AG04450 (cell line): ENCODE results near the gene SAAL1. TPM values are rescaled to one million over a fixed set of nuclear protein-coding genes. Genes with fewer than 3 reads are reported as not detected.
A peak's percentile ranks its signal among the peaks of the same experiment; 100 is the strongest.

Source experiments
- CTCF ChIA-PET: fragments of 300-600, 350-600 bp; formaldehyde crosslinking; extraction: SDS; loops from one replicate; lab custom pipeline; 2022; ENCODE audit warnings: antibody characterized with exemption, inconsistent platforms; lab: Charles Lee
- POLR2A ChIA-PET: fragments of 350-600 bp; formaldehyde crosslinking; extraction: SDS; loops from one replicate; lab custom pipeline; 2021; ENCODE audit warnings: antibody characterized with exemption, inconsistent platforms; lab: Yijun Ruan, JAX
- DNase-seq: peaks from one replicate; pipeline ENCODE4 v3.0.0-alpha.2; 2011; ENCODE audit warnings: low read depth, low spot score
- H3K27ac ChIP-seq: one replicate; pipeline ENCODE4 v1.5.1; 2012; ENCODE audit warnings: low read depth, low read length, control low read depth
- H3K27me3 ChIP-seq: one replicate; pipeline ENCODE4 v1.6.0; 2012; ENCODE audit warnings: low read length; ENCODE audit not compliant: control insufficient read depth, insufficient read depth
- H3K4me3 ChIP-seq: 2 replicates; pipeline ENCODE4 v1.5.1; 2011; ENCODE audit warnings: mild to moderate bottlenecking, low read depth, low read length, control low read depth
- H3K9me3 ChIP-seq: 2 replicates; pipeline ENCODE4 v1.5.1; 2012; ENCODE audit warnings: low read length; ENCODE audit not compliant: control insufficient read depth, insufficient read depth
- polyA plus RNA-seq: library from polyadenylated mRNA; depleted of rRNA; stranded (reverse); fragments of >200 nt; gene quantifications from 2 replicates; pipeline ENCODE4 v1.2.3, GENCODE V29; 2011
- TF ChIP-seq, protein P1 (sequence below): IDR thresholded peaks from 2 replicates; pipeline ENCODE4 v1.5.1; 2011; ENCODE audit warnings: low read depth, low read length, control low read depth, inconsistent platforms

The SAAL1 gene
- polyA plus RNA-seq, 1 experiment: 17.0 TPM

DNA sequence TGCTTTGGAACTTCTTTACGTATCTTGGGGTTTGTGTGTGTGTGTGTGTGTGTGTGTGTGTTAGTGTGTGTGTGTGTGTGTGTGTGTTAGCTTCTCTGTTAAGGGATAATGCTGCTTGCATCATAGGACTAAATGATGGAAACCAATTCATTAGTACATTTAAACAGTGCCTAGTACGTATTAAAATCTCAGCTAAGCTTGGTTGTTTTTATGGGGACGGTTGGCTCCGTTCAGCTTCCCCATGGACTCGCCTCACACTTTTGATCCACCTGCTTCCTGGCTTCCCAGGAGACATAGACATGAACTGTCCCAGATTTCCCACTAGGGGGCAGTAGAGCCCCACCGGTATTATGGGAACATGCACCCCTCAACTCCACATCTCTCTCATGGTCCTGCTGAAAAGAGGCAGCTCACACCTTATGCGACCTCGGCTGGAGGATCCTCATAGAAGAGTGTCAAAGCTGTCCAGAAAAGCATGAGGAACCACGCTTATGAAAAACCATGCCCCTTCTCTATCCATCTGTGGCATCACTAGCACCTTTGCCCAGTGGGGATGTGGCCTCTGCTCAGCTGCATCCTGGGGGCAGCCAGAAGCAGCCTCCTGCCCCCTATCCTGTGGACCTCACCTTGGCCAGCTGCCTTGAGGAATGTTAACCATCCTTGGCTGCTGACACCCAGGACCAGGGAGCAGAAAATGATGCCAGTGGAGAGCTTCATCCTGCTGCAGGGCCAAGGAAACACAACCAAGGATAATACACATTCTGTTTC lies 9.7 kb upstream of the SAAL1 start:
- CTCF ChIA-PET: interaction anchor here (0.6 to 3.5 kb wide), 60 partner anchors 8 to 848 kb away, joined by 3 to 32 read pairs (median 4); partner anchors contain the start of genes KCNC1 and SAAL1
- Histone ChIP-seq H3K27me3 (peaks cover 22% of the 10 kb centered on the region), H3K4me3 (no peak overlapping the region), H3K27ac (no peak overlapping the region), H3K9me3 (no peaks in the 10 kb centered on the region)
- POLR2A ChIA-PET: no interaction called here
- peak; percentile 23 for DNase-seq
- TF ChIP-seq, protein P1, sequence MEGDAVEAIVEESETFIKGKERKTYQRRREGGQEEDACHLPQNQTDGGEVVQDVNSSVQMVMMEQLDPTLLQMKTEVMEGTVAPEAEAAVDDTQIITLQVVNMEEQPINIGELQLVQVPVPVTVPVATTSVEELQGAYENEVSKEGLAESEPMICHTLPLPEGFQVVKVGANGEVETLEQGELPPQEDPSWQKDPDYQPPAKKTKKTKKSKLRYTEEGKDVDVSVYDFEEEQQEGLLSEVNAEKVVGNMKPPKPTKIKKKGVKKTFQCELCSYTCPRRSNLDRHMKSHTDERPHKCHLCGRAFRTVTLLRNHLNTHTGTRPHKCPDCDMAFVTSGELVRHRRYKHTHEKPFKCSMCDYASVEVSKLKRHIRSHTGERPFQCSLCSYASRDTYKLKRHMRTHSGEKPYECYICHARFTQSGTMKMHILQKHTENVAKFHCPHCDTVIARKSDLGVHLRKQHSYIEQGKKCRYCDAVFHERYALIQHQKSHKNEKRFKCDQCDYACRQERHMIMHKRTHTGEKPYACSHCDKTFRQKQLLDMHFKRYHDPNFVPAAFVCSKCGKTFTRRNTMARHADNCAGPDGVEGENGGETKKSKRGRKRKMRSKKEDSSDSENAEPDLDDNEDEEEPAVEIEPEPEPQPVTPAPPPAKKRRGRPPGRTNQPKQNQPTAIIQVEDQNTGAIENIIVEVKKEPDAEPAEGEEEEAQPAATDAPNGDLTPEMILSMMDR: peak; percentile 91

DNA sequence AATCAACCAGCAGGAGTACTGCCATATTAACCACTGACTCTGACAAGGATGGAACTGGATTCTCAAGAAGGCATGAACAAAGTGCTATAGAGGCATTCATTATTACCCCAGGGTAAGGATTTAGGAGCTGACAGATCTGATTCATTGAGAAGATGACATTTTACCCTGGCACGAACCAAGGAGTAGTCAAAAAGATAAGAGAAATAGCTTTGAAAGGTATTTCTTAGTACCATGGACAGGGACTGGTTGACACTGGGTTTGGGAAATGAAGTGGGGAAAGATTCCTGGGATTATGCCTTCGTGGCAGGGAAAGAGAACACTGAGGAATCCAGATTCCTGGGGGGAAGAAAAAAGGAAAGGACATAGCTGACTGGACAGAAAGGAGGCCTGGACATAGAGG lies 5.1 kb upstream of the SAAL1 start:
- Histone ChIP-seq H3K4me3 (no peak overlapping the region), H3K27ac (no peak overlapping the region), H3K9me3 (no peaks in the 10 kb centered on the region), H3K27me3 (peaks cover 20% of the 10 kb centered on the region)
- POLR2A ChIA-PET: no interaction called here
- DNase-seq: no peak
- TF ChIP-seq, protein P1: no peak
- CTCF ChIA-PET: interaction anchor here (0.6 to 1.8 kb wide), 3 partner anchors 93 to 380 kb away, joined by 3 to 6 read pairs (median 5); no protein-coding TSS in a partner anchor

DNA sequence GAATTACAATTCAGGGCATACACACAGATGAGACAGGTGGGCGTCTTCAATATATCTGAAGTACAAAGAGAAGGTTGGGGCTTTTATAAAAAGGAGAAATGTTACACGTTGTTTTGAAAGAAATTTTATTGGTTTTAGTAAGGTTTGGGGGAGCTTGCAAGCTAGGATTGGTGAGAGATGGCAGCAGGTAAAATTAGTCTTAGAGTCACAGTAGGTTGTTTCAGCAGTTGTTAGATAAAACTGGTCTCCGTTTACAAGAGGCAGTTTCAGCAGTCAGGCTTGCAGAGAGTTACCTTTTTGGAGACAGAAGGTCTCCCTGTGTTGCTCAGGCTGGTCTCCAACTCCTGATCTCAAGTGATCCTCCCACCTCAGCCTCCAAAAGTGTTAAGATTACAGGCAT lies 2.4 kb upstream of the SAAL1 start:
- POLR2A ChIA-PET: no interaction called here
- no peak overlapping the region for H3K27ac ChIP-seq
- H3K27me3 ChIP-seq: peaks cover 10% of the 10 kb centered on the region
- CTCF ChIA-PET: interaction anchor here (0.6 to 1.4 kb wide), 3 partner anchors 8 to 963 kb away, joined by 3 to 9 read pairs (median 3); no protein-coding TSS in a partner anchor
- no peaks in the 10 kb centered on the region; the same call in 1 of the 2 replicates for H3K9me3 ChIP-seq
- no peak overlapping the region for H3K4me3 ChIP-seq
- DNase-seq: no peak
- TF ChIP-seq, protein P1: no peak

DNA sequence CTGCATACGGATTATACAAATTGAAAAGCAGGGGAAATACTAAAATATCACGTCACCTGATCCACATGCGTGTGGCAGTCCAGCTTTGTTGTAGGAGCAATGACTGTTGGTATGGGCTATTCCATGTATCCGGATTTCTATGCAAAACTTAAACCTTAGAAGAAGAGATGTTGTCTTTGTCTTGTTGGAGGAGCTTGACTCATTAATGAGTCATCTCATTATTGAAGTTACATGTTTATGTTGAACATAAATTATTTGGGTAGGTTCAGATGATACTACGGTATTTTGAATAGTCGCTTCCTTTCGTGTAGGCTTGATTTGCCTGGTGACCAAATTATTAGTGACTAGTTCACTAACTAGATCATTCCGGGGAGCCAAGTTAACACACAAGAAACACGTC lies 806 bp upstream of the SAAL1 start:
- H3K27me3 ChIP-seq: peaks cover 2% of the 10 kb centered on the region
- TF ChIP-seq, protein P1: no peak
- ChIA-PET POLR2A (interaction anchor here (0.7 kb wide), 1 partner anchor 94 kb away, joined by 3 read pairs; the partner anchor contains the start of gene SERGEF), CTCF (interaction anchor here (0.7 to 3.1 kb wide), 22 partner anchors 9 to 523 kb away, joined by 3 to 24 read pairs (median 4); partner anchors contain the start of gene SERGEF)
- no peaks in the 10 kb centered on the region; the same call in 1 of the 2 replicates for H3K9me3 ChIP-seq
- H3K27ac ChIP-seq: no peak overlapping the region
- no peak overlapping the region for H3K4me3 ChIP-seq
- DNase-seq: no peak
